Lower leg skin (tissue), 3 donors: ENCODE results near the gene XRCC1.

Experiments used
- CTCF ChIP-seq, 3 donors: fragments of 450-650 bp; IDR thresholded peaks; one replicate each; pipeline ENCODE4 v1.5.1; 2016; ENCODE audit warnings: antibody characterized with exemption in 3 of 3, mild to moderate bottlenecking in 3 of 3, moderate library complexity in 2 of 3
- POLR2A ChIP-seq, 2 donors: fragments of 450-650 bp; IDR thresholded peaks; one replicate each; pipeline ENCODE4 v1.6.1; 2016 to 2017; ENCODE audit warnings: antibody characterized with exemption in 2 of 2, mild to moderate bottlenecking in 1 of 2, moderate library complexity in 1 of 2

DNA sequence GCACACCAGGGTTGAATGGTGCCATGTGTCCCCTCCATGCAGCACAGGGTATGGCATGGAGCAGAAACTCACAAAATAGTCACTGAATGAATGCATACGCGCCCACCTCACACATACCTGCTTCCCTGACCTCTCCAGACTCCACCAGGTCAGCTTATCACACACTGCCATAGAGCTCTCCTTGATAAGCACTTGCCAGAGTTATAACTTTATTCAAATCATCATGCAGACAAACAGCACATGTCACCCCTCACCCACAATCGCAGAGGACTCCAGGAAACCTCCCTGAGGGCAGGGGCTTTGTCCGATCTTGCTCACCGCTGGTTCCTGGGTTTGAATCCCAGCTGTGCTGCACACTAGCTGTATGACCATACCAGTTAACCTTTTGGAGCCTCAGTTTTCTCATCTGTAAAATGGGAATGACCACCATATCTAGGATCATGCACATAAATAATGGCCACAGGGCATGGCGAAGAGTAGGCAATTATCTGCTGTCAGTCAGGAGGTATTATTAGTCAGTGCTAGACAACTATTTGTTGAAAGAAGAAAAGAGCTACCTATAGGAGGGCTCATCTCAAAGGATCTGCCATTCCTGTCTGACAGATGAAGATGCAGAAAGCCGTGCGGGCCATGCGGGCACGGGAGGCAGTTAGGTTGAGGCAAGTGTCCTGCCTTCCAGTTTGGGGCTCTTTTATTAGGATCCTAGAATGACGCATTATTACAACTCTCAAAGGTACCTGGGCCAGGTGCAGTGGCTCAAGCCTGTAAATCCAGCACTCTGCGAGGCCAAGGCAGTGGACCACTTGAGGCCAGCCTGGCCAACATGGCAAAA is 14.0 kb downstream of the XRCC1 start:
- TF ChIP-seq CTCF (IDR thresholded peaks at IDR 0.05) (no peak), POLR2A (IDR thresholded peaks at IDR 0.05) (no peak)
